Adrenal gland (tissue), 12 donors: Measurements from ENCODE around the gene IL1RAPL2. TPM values are rescaled to one million over a fixed set of nuclear protein-coding genes. Genes with fewer than 3 reads are reported as not detected.

Experiments used
- DNase-seq, 7 donors: peaks; one replicate each; pipeline ENCODE4 v3.0.0-alpha.2; 2019 to 2020
- H3K27ac ChIP-seq, 5 donors: fragments of 200-600 bp; sonication (generic) in 4 of 5; 1 replicate in 3 of 5; 2 replicates in 2 of 5; pipeline versions ENCODE4 v1.5.1 to v1.8.0; 2016 to 2020; ENCODE audit warnings: mild to moderate bottlenecking in 1 of 5
- H3K27me3 ChIP-seq: fragments of 200-600 bp; 2 replicates; pipeline ENCODE4 v1.8.0; 2021
- H3K36me3 ChIP-seq, 2 donors: fragments of 200-600 bp; replicated peaks in 1 of 2; 1 replicate in 1 of 2; 2 replicates in 1 of 2; pipeline versions ENCODE4 v1.5.1 to v1.8.0; 2018 to 2022
- H3K4me1 ChIP-seq, 2 donors: fragments of 200-600 bp; replicated peaks in 1 of 2; 1 replicate in 1 of 2; 2 replicates in 1 of 2; pipeline versions ENCODE4 v1.5.1 to v1.8.0; 2018 to 2021
- H3K4me3 ChIP-seq, 4 donors: fragments of 200-600 bp; sonication (generic) in 3 of 4; one replicate each; pipeline ENCODE4 v1.5.1; 2016 to 2018
- H3K9me3 ChIP-seq, 3 donors: fragments of 200-600 bp; sonication (generic) in 1 of 3; replicated peaks in 1 of 3; 1 replicate in 2 of 3; 2 replicates in 1 of 3; pipeline versions ENCODE4 v1.5.1 to v1.8.0; 2016 to 2021
- CTCF ChIP-seq, 6 experiments: fragments of 450-650 bp in 4 of 6; fragments of 200-600 bp in 2 of 6; sonication (generic) in 1 of 6; IDR thresholded peaks; 1 replicate in 5 of 6; 2 replicates in 1 of 6; pipeline versions ENCODE4 v1.5.1 to v1.8.0; 2016 to 2021; ENCODE audit warnings: antibody characterized with exemption in 6 of 6, mild to moderate bottlenecking in 2 of 6, moderate library complexity in 1 of 6
- POLR2A ChIP-seq, 2 donors: fragments of 450-650 bp; IDR thresholded peaks; one replicate each; pipeline ENCODE4 v1.6.1; 2017; ENCODE audit warnings: antibody characterized with exemption in 2 of 2, mild to moderate bottlenecking in 2 of 2, moderate library complexity in 1 of 2
- WGBS, 4 donors: extraction: QIAGEN DNeasy Blood & Tissue Kit in 2 of 4; methylation state at CpG; one replicate each; pipeline versions ENCODE4 v1.1.5 to v1.1.7; 2013 to 2017; 5-methylcytosine and 5-hydroxymethylcytosine counted together
- intact Hi-C, 2 donors: fragments of 100-400 bp; cut with DNase I; formaldehyde crosslinking; loops; one replicate each; pipeline versions ENCODE4 v1.14.1 to v1.15.0; 2022 to 2023
- polyA plus RNA-seq, 3 donors: library from polyadenylated mRNA; stranded (reverse); fragments of 200-250 nt in 2 of 3; fragments of 350-450 nt in 1 of 3; fragmentation: Illumina TruSeq in 1 of 3; extraction: RNeasy Lipid Tissue Mini Kit (QIAGEN cat#74804) in 1 of 3; gene quantifications; one replicate each; pipeline ENCODE4 v1.2.3, GENCODE V29; 2013 to 2014
- total RNA-seq, 9 donors: library from RNA; depleted of rRNA in 4 of 9; stranded (reverse); fragments of >200 nt in 4 of 9; fragments of 120-200 nt in 1 of 9; fragmentation: NEBNext Ultra II Directional in 1 of 9; extraction: Animal tissue kit (Norgen Biotek cat#: 25700) in 1 of 9; gene quantifications; one replicate each; pipeline versions ENCODE4 v1.1.0 to v1.2.4, GENCODE V29; 2013 to 2023
- donor health status: healthy with polysubstance abuse.
- donor health status: Bipolar disorder and iron deficiency.
- donor health status: DM: yes; HTN: yes; CAD: no.
- donor health status: DM: no; HTN: no; CAD: no.
- donor health status: DM: no; HTN: no; CAD: no.
- donor health status: DM: yes; HTN: yes; CAD: no.

Gene IL1RAPL2
- total and polyA plus RNA-seq, 12 donors: 0.27 to 8.4 (median 0.64) TPM; not detected in 5

- no peak for TF ChIP-seq POLR2A (IDR thresholded peaks at IDR 0.05)
- TF ChIP-seq CTCF (IDR thresholded peaks at IDR 0.05): no peak
- intact Hi-C loops: no loop called here
These were observed 184.1 kb downstream of the IL1RAPL2 start for GRCh38 chrX:104749951-104750610.

GRCh38 chrX:104762641-104763040, 196.6 kb downstream of the IL1RAPL2 start:
- TF ChIP-seq CTCF (IDR thresholded peaks at IDR 0.05) (no peak), POLR2A (IDR thresholded peaks at IDR 0.05) (no peak)
- intact Hi-C loops: no loop called here
- H3K27ac ChIP-seq: no peak overlapping the region

More at GRCh38 chrX:104749951-104750610, 184.1 kb downstream of the IL1RAPL2 start:
- no peak for DNase-seq
- 43 to 68% (median 64%) methylated on average over 2 of the region's 2 CpGs for WGBS, 4 donors
- Histone ChIP-seq H3K36me3 (no peaks in the 10 kb centered on the region), H3K27me3 (peaks cover 10% of the 10 kb centered on the region), H3K4me1 (no peaks in the 10 kb centered on the region), H3K9me3 (no peaks in the 10 kb centered on the region), H3K4me3 (no peak overlapping the region), H3K27ac (no peak overlapping the region)

GRCh38 chrX:104789784-104790183, 223.8 kb downstream of the IL1RAPL2 start:
- no peaks in the 10 kb centered on the region for H3K9me3 ChIP-seq
- no peak for DNase-seq
- TF ChIP-seq POLR2A (IDR thresholded peaks at IDR 0.05) (no peak), CTCF (IDR thresholded peaks at IDR 0.05) (no peak)
- H3K27ac ChIP-seq: no peak overlapping the region
- H3K4me1 ChIP-seq: no peaks in the 10 kb centered on the region
- H3K4me3 ChIP-seq: no peak overlapping the region
- peaks cover 8% of the 10 kb centered on the region for H3K27me3 ChIP-seq
- intact Hi-C loops: no loop called here
- H3K36me3 ChIP-seq: no peaks in the 10 kb centered on the region

More at GRCh38 chrX:104762641-104763040, 196.6 kb downstream of the IL1RAPL2 start:
- DNase-seq: no peak
- Histone ChIP-seq H3K4me3 (no peak overlapping the region), H3K4me1 (no peaks in the 10 kb centered on the region), H3K36me3 (no peaks in the 10 kb centered on the region), H3K9me3 (peaks cover 0 to 9% (median 0%) of the 10 kb centered on the region in 3 donors), H3K27me3 (no peaks in the 10 kb centered on the region)

- no peak overlapping the region for H3K27ac ChIP-seq
- H3K4me1 ChIP-seq: no peaks in the 10 kb centered on the region
- no peaks in the 10 kb centered on the region for H3K9me3 ChIP-seq
- no peak for DNase-seq
- H3K27me3 ChIP-seq: peaks cover 8% of the 10 kb centered on the region
- intact Hi-C loops: no loop called here
- no peak overlapping the region for H3K4me3 ChIP-seq
- no peak for TF ChIP-seq POLR2A (IDR thresholded peaks at IDR 0.05)
- no peaks in the 10 kb centered on the region for H3K36me3 ChIP-seq
- WGBS, 4 donors: 22 to 39% (median 30%) methylated on average over 1 of the region's 1 CpG
These were observed 229.8 kb downstream of the IL1RAPL2 start for GRCh38 chrX:104795804-104796203.

- WGBS, 4 donors: 56 to 90% (median 68%) methylated on average over 1 of the region's 1 CpG
- DNase-seq: no peak
- intact Hi-C loops: no loop called here
These were observed 237.2 kb downstream of the IL1RAPL2 start for GRCh38 chrX:104803219-104803618.

More at GRCh38 chrX:104803219-104803618, 237.2 kb downstream of the IL1RAPL2 start:
- Histone ChIP-seq H3K36me3 (no peaks in the 10 kb centered on the region), H3K27ac (no peak overlapping the region), H3K4me3 (no peak overlapping the region), H3K4me1 (no peaks in the 10 kb centered on the region), H3K27me3 (no peaks in the 10 kb centered on the region), H3K9me3 (no peaks in the 10 kb centered on the region)
- TF ChIP-seq POLR2A (IDR thresholded peaks at IDR 0.05) (no peak), CTCF (IDR thresholded peaks at IDR 0.05) (no peak)
